Neutrophil (primary cell): ENCODE data around the gene CCDC158.

Source experiments
- H3K27ac ChIP-seq: fragments of 200-600 bp; sonication (generic); 2 replicates; pipeline ENCODE4 v1.5.1; 2016; ENCODE audit warnings: mild to moderate bottlenecking, moderate library complexity
- H3K27me3 ChIP-seq: fragments of 200-600 bp; sonication (generic); 2 replicates; pipeline ENCODE4 v1.6.0; 2016; ENCODE audit warnings: mild to moderate bottlenecking
- H3K36me3 ChIP-seq: fragments of 200-600 bp; sonication (generic); 2 replicates; pipeline ENCODE4 v1.5.1; 2017
- H3K4me1 ChIP-seq, 2 experiments: fragments of 200-600 bp in 1 of 2; sonication (generic) in 1 of 2; 1 replicate in 1 of 2; 2 replicates in 1 of 2; pipeline versions ENCODE4 v1.5.1 to v1.6.1; 2013 to 2016; ENCODE audit warnings: low read depth in 1 of 2, low read length in 1 of 2, mild to moderate bottlenecking in 1 of 2, moderate library complexity in 1 of 2; ENCODE audit not compliant: control insufficient read depth in 1 of 2, insufficient read depth in 1 of 2
- H3K4me3 ChIP-seq, 2 experiments: fragments of 200-600 bp in 1 of 2; sonication (generic) in 1 of 2; 1 replicate in 1 of 2; 2 replicates in 1 of 2; pipeline ENCODE4 v1.5.1; 2013 to 2016; ENCODE audit warnings: low read depth in 1 of 2, low read length in 1 of 2, mild to moderate bottlenecking in 1 of 2, moderate library complexity in 1 of 2
- H3K9me3 ChIP-seq: fragments of 200-600 bp; sonication (generic); 2 replicates; pipeline ENCODE4 v1.5.1; 2016
- TF ChIP-seq, protein P1 (sequence below): fragments of 200-600 bp; sonication (generic); IDR thresholded peaks from 2 replicates; pipeline ENCODE4 v1.5.1; 2016; ENCODE audit warnings: antibody characterized with exemption

Gene CCDC158

DNA sequence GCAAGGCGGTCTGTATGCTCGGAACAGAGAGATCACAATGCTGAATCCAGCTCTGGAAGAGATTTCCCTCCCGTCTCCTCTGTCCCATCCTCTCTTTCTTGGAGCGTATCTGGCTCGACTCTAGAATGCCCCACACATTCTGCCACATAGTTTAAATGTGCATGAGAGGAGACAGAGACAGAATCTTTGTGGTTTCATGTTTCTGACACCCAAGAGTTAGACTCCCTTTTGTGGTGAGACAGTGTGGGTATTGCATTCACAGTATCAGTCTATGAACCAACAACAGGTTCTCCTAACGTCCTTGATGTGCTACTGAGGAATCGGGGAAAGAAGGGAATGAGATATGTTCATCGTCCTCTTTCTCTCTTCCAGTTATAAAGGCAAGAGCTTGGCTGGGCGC is 144.1 kb downstream of the CCDC158 start:
- TF ChIP-seq, protein P1, sequence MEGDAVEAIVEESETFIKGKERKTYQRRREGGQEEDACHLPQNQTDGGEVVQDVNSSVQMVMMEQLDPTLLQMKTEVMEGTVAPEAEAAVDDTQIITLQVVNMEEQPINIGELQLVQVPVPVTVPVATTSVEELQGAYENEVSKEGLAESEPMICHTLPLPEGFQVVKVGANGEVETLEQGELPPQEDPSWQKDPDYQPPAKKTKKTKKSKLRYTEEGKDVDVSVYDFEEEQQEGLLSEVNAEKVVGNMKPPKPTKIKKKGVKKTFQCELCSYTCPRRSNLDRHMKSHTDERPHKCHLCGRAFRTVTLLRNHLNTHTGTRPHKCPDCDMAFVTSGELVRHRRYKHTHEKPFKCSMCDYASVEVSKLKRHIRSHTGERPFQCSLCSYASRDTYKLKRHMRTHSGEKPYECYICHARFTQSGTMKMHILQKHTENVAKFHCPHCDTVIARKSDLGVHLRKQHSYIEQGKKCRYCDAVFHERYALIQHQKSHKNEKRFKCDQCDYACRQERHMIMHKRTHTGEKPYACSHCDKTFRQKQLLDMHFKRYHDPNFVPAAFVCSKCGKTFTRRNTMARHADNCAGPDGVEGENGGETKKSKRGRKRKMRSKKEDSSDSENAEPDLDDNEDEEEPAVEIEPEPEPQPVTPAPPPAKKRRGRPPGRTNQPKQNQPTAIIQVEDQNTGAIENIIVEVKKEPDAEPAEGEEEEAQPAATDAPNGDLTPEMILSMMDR = no peak
- no peaks in the 10 kb centered on the region for H3K36me3 ChIP-seq
- no peaks in the 10 kb centered on the region for H3K27me3 ChIP-seq
- H3K27ac ChIP-seq = no peak overlapping the region
- H3K4me1 ChIP-seq = peaks cover 72 to 79% of the 10 kb centered on the region in 2 experiments
- H3K4me3 ChIP-seq = no peak overlapping the region
- H3K9me3 ChIP-seq = no peaks in the 10 kb centered on the region

DNA sequence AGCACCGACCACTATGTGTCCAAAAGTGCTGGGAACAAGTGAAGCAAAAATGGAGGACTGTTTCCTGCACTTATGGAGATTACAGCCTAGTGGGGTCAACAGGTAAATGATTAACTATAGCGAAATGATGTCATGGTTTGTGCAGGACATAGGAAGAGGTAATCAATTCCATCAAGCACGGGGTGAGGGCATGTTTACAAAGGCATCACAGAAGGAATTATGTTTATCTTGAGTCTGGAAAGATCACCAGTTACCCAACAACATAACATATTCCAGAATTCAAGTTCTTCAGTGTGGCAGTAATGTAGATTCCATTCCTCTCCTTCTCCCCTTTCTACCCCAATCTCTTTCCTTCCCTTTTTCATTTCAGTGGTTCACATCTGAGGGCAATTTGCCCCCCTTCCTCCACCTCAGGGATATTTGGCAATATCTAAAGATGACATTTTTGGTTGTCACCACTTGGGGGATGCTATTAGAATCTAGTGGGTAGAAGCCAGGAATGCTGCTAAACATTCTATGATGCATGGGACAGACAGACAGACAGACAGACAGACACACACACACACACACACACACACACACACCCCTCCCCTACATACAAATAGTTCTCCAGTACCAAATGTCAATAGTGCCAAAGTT is 145.3 kb downstream of the CCDC158 start:
- peaks cover 76 to 78% of the 10 kb centered on the region in 2 experiments for H3K4me1 ChIP-seq
- no peak overlapping the region for H3K27ac ChIP-seq
- no peaks in the 10 kb centered on the region for H3K36me3 ChIP-seq
- no peaks in the 10 kb centered on the region for H3K27me3 ChIP-seq
- no peak overlapping the region for H3K4me3 ChIP-seq
- no peaks in the 10 kb centered on the region for H3K9me3 ChIP-seq
- TF ChIP-seq, protein P1 = no peak

DNA sequence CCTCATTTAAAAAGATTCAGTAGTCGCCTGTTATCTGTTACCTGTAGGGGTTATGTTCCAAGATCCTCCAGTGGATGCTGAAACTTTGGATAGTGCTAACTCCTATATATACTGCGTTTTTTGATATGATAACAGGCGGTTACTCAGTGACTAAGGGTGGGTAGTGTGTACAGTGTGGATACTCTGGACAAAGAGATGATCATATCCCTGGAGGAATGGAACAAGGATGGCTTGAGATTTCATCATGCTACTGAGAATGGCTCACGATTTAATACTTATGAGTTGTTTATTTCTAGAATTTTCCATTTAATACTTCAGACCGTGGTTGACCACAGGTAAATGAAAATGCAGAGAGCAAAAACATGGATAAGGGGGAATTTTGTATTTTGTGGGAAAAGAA is 147.9 kb downstream of the CCDC158 start:
- Histone ChIP-seq H3K27ac (no peak overlapping the region), H3K27me3 (no peaks in the 10 kb centered on the region), H3K9me3 (no peaks in the 10 kb centered on the region), H3K4me3 (no peak overlapping the region), H3K4me1 (peaks cover 53 to 57% of the 10 kb centered on the region in 2 experiments), H3K36me3 (no peaks in the 10 kb centered on the region)
- TF ChIP-seq, protein P1 = no peak

DNA sequence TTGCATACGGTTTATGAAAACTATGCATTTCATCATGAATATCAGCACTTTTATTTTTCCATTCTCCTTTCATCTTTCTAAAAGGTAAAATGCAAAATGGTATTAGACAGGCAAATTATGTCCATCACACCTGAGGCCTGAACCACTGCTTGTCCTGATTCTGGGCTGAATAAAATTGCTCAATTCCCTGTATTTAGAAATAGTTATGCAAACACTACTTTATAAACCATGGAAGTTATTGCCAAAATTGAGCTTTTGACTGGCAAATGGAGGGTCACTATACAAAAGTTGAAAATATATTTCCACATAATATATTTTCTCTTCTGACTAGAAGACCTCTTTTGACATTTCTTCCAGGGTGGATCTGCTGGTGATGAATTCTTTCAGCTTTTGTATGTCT is 148.4 kb downstream of the CCDC158 start:
- Histone ChIP-seq H3K27ac (no peak overlapping the region), H3K4me1 (peaks cover 49 to 53% of the 10 kb centered on the region in 2 experiments), H3K27me3 (no peaks in the 10 kb centered on the region), H3K9me3 (no peaks in the 10 kb centered on the region), H3K36me3 (no peaks in the 10 kb centered on the region), H3K4me3 (no peak overlapping the region)
- TF ChIP-seq, protein P1 = no peak

DNA sequence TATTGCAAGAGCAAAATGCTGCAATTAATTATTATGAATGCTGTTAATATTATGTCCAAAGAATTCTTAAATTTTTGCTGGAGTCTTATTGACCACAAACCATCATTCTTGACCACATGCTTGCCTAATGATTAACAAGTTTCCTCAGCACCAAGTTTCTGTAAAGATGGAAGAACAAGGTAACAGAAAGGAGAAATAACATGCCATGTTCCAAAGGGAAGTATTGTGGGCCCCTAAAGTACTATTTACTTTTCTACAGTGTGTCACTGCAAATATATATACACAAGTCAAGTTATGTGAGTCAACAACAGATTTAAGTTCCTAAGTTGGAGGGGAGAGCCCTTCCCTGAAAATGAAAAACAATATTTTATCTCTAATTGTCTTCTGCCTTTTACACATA is 148.9 kb downstream of the CCDC158 start:
- Histone ChIP-seq H3K9me3 (no peaks in the 10 kb centered on the region), H3K36me3 (no peaks in the 10 kb centered on the region), H3K27me3 (no peaks in the 10 kb centered on the region), H3K4me1 (peaks cover 46 to 51% of the 10 kb centered on the region in 2 experiments), H3K27ac (no peak overlapping the region), H3K4me3 (no peak overlapping the region)
- TF ChIP-seq, protein P1 = no peak
